ENCODE measurements around the gene DIAPH1. TPM values are rescaled to one million over a fixed set of nuclear protein-coding genes. Genes with fewer than 3 reads are reported as not detected.

DIAPH1 gene
- total RNA-seq, 1 donor from 2014 or later, result 20.4 TPM

- Histone ChIP-seq H3K27ac (no peak overlapping the region), H4K20me1 (ENCODE audit: low read depth) (peaks cover 57% of the 10 kb centered on the region), H3K79me2 (ENCODE audit: low read depth) (peaks cover 54% of the 10 kb centered on the region), H3F3A (ENCODE audit: low read depth) (peaks cover 9% of the 10 kb centered on the region), H3K9ac (no peak overlapping the region), H2AFZ (replicated peaks) (no peak overlapping the region), H3K4me2 (no peak overlapping the region), H3K36me3 (no peaks in the 10 kb centered on the region), H3K4me1 (peaks cover 5% of the 10 kb centered on the region), H3K27me3 (peaks cover 16% of the 10 kb centered on the region), H3K9me3 (ENCODE audit: low read depth) (no peaks in the 10 kb centered on the region), H3K4me3 (no peak overlapping the region)
- Mint-ChIP-seq H3K27me3 (ENCODE audit: insufficient read depth, low read depth) (no peaks in the 10 kb centered on the region), H3K4me3 (no peak overlapping the region), H3K4me1 (peaks cover 20% of the 10 kb centered on the region), H3K36me3 (peaks cover 10% of the 10 kb centered on the region), H3K9me3 (no peaks in the 10 kb centered on the region), H3K27ac (no peak overlapping the region)
- TF ChIP-seq, protein P1, sequence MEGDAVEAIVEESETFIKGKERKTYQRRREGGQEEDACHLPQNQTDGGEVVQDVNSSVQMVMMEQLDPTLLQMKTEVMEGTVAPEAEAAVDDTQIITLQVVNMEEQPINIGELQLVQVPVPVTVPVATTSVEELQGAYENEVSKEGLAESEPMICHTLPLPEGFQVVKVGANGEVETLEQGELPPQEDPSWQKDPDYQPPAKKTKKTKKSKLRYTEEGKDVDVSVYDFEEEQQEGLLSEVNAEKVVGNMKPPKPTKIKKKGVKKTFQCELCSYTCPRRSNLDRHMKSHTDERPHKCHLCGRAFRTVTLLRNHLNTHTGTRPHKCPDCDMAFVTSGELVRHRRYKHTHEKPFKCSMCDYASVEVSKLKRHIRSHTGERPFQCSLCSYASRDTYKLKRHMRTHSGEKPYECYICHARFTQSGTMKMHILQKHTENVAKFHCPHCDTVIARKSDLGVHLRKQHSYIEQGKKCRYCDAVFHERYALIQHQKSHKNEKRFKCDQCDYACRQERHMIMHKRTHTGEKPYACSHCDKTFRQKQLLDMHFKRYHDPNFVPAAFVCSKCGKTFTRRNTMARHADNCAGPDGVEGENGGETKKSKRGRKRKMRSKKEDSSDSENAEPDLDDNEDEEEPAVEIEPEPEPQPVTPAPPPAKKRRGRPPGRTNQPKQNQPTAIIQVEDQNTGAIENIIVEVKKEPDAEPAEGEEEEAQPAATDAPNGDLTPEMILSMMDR (IDR thresholded peaks at IDR 0.05), result no peak
- TF ChIP-seq EZH2phosphoT487 (IDR thresholded peaks at IDR 0.05) (no peak), EZH2 (IDR thresholded peaks at IDR 0.05) (no peak)
- DNase-seq (ENCODE audit: low spot score), result no peak
Observed at GRCh38 chr5:141633871-141634561, 15.2 kb upstream of the DIAPH1 start.

DNA sequence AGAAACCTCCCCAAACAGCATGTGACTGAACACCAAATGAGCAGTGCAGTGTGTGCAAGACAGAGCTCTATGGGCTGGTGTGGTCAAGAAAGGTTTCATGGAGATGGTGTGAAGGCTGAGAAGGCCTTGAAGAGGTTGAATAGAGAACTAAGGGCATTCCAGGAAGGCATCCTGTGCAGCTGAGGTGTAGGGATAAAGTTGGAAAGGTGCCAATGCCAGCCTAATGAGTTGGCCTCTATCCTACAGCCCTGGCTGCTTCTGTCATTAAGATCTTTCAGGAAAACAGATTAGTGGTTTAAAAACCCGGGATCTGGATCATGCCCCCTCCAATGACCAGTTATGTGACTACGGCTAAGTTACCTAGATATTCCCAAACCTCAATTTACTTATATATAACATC lies 13.8 kb upstream of the DIAPH1 start:
- H4K20me1 ChIP-seq (ENCODE audit: low read depth), result peaks cover 46% of the 10 kb centered on the region
- H3F3A ChIP-seq (ENCODE audit: low read depth), result peaks cover 7% of the 10 kb centered on the region
- H3K36me3 ChIP-seq, result no peaks in the 10 kb centered on the region
- no peak overlapping the region for H2AFZ ChIP-seq (replicated peaks)
- no peak overlapping the region for H3K4me3 Mint-ChIP-seq
- no peak overlapping the region for H3K4me3 ChIP-seq
- peaks cover 5% of the 10 kb centered on the region for H3K4me1 ChIP-seq
- H3K27ac ChIP-seq, result no peak overlapping the region
- H3K27ac Mint-ChIP-seq, result no peak overlapping the region
- no peak overlapping the region for H3K9ac ChIP-seq
- H3K9me3 Mint-ChIP-seq, result no peaks in the 10 kb centered on the region
- DNase-seq (ENCODE audit: low spot score), result no peak
- no peaks in the 10 kb centered on the region for H3K9me3 ChIP-seq (ENCODE audit: low read depth)
- H3K27me3 ChIP-seq, result peaks cover 8% of the 10 kb centered on the region
- no peak overlapping the region for H3K4me2 ChIP-seq
- H3K36me3 Mint-ChIP-seq, result peaks cover 20% of the 10 kb centered on the region
- peaks cover 15% of the 10 kb centered on the region for H3K4me1 Mint-ChIP-seq
- H3K27me3 Mint-ChIP-seq (ENCODE audit: insufficient read depth, low read depth), result peaks cover 3% of the 10 kb centered on the region
- TF ChIP-seq, protein P1 (IDR thresholded peaks at IDR 0.05), result no peak
- TF ChIP-seq EZH2 (IDR thresholded peaks at IDR 0.05) (no peak), EZH2phosphoT487 (IDR thresholded peaks at IDR 0.05) (no peak)
- peaks cover 54% of the 10 kb centered on the region for H3K79me2 ChIP-seq (ENCODE audit: low read depth)

- Histone ChIP-seq H3K27ac (no peak overlapping the region), H3K27me3 (no peaks in the 10 kb centered on the region), H3K36me3 (no peaks in the 10 kb centered on the region), H3K9me3 (ENCODE audit: low read depth) (no peaks in the 10 kb centered on the region), H3K79me2 (ENCODE audit: low read depth) (peaks cover 44% of the 10 kb centered on the region), H3F3A (ENCODE audit: low read depth) (no peaks in the 10 kb centered on the region), H3K4me2 (no peak overlapping the region), H3K4me1 (peaks cover under 1% of the 10 kb centered on the region), H3K9ac (no peak overlapping the region), H4K20me1 (ENCODE audit: low read depth) (peaks cover 32% of the 10 kb centered on the region), H2AFZ (replicated peaks) (no peak overlapping the region), H3K4me3 (no peak overlapping the region)
- H3K36me3 Mint-ChIP-seq, result peaks cover 30% of the 10 kb centered on the region
- H3K27me3 Mint-ChIP-seq (ENCODE audit: insufficient read depth, low read depth), result peaks cover 3% of the 10 kb centered on the region
- no peak overlapping the region for H3K4me3 Mint-ChIP-seq
- TF ChIP-seq, protein P1 (IDR thresholded peaks at IDR 0.05), result no peak
- TF ChIP-seq EZH2 (IDR thresholded peaks at IDR 0.05) (no peak), EZH2phosphoT487 (IDR thresholded peaks at IDR 0.05) (no peak)
- peaks cover 8% of the 10 kb centered on the region for H3K4me1 Mint-ChIP-seq
- no peak for DNase-seq (ENCODE audit: low spot score)
- H3K27ac Mint-ChIP-seq, result no peak overlapping the region
- H3K9me3 Mint-ChIP-seq, result no peaks in the 10 kb centered on the region
Observed at GRCh38 chr5:141630570-141631140, 11.9 kb upstream of the DIAPH1 start.

Measured in neural progenitor cell (in vitro differentiated cells).